NB4 (cell line): ENCODE measurements around the gene APOBR.
"Not testable (repeated sequence)": the region's sequence is repeated elsewhere in the genome, so short reads cannot be mapped to it uniquely, and the experiment has no call there.

Experiments used
- DNase-seq: peaks from one replicate; pipeline ENCODE4 v3.0.0; 2010; ENCODE audit warnings: low read depth
- H3K4me3 ChIP-seq: one replicate; pipeline ENCODE4 v1.5.1; 2011; ENCODE audit warnings: mild to moderate bottlenecking, low read depth, low read length, moderate library complexity
- CTCF ChIP-seq: IDR thresholded peaks from one replicate; pipeline ENCODE4 v1.5.1; 2012; ENCODE audit warnings: low read depth, low read length
- MAX ChIP-seq: IDR thresholded peaks from 2 replicates; pipeline ENCODE4 v1.6.1; 2011; ENCODE audit warnings: low read depth, low read length
- MYC ChIP-seq: IDR thresholded peaks from 2 replicates; pipeline ENCODE4 v1.6.1; 2011; ENCODE audit warnings: low read depth, low read length
- POLR2A ChIP-seq: IDR thresholded peaks from 2 replicates; pipeline ENCODE4 v1.6.1; 2011; ENCODE audit warnings: mild to moderate bottlenecking; ENCODE audit not compliant: insufficient read length; ENCODE audit errors: extremely low read depth

Gene APOBR

GRCh38 chr16:28494121-28494851, at the start of gene APOBR:
APOBR (plus strand) TSS chr16:28494643; CDS start chr16:28494682, 39 bp downstream.
- peak within 1 kb of the TSS; percentile 82 for H3K4me3 ChIP-seq
- TF ChIP-seq MYC (no peak), MAX (peak; percentile 43; the same call in 1 of the 2 replicates), POLR2A (peak; percentile 45), CTCF (no peak)
- peak; percentile 99 for DNase-seq

GRCh38 chr16:28446388-28446787, 48.1 kb upstream of the APOBR start:
- DNase-seq = not testable (repeated sequence)

GRCh38 chr16:28447081-28447480, 47.4 kb upstream of the APOBR start:
- DNase-seq, H3K4me3 ChIP-seq: not testable (repeated sequence)

More at GRCh38 chr16:28446388-28446787, 48.1 kb upstream of the APOBR start:
- H3K4me3 ChIP-seq = not testable (repeated sequence)

- no peak for DNase-seq
- TF ChIP-seq POLR2A = no peak
- TF ChIP-seq MAX = no peak
- TF ChIP-seq MYC = no peak
- TF ChIP-seq CTCF = no peak
- no peak overlapping the region for H3K4me3 ChIP-seq
Measured at GRCh38 chr16:28473714-28474265, 20.7 kb upstream of the APOBR start.

GRCh38 chr16:28475221-28475620, 19.2 kb upstream of the APOBR start:
- no peak for DNase-seq
- no peak overlapping the region for H3K4me3 ChIP-seq
- TF ChIP-seq MYC (no peak), CTCF (no peak), MAX (no peak), POLR2A (no peak)

- TF ChIP-seq POLR2A (no peak), MAX (no peak), MYC (no peak), CTCF (no peak)
- no peak overlapping the region for H3K4me3 ChIP-seq
- DNase-seq = no peak
Measured at GRCh38 chr16:28477311-28477920, 17.0 kb upstream of the APOBR start.
